ENCODE measurements around the gene PAQR3.

- no peak for TF ChIP-seq CTCF (IDR thresholded peaks at IDR 0.05)
- no peak for TF ChIP-seq POLR2A (IDR thresholded peaks at IDR 0.05)
These were observed 14.8 kb upstream of the PAQR3 start for GRCh38 chr4:78953769-78954666.
